Activated T-cell treated with anti-CD3 and anti-CD28 coated beads for 4 hours (primary cell): ENCODE results near the gene KCND3.

Source experiments
- DNase-seq: peaks from one replicate; pipeline ENCODE4 v3.0.0-alpha.2; 2020

The KCND3 gene

DNA sequence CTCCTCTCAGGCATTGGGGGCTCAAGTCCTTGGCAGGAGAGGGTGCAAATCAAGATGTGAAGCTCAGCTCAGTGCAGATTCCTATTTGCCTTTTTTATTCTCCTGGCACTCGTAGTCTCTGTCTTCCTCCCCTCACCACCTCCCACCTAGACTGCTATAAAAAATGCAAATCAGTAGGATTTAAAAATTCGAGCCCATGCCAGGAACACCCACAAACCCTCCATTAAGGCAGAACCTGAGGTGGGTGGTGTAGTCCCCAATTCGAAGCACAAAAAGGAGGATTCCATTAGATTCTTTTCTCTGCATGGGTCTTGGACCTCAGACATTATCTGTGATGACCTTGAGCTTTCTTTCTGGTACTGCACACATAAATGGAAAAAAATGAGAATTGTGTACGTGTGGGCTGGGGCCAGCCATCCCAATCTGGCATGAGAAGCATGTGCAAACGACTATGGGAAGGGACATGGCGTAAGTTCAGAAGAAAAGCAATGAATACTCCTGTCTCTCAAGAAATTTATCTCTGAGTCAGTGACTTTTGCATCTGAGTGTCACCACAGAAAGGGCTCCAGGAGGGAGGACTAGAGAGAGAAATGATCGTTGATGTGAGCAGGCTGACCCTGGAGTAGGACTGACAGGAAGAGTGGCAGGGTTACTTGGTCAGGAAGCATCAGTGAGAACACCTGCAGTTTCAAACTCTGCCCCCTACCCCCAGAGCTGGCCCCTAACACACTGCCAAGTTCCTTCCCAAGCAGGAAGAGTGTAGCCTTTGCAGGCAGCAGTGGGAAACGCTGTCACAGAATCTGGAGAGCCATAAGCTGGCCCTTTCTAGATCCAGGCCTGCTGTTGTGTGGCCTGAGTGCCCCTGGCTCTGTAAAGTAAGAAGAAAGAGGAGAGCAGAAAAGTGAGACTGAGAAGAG, 252.0 kb downstream of the KCND3 start:
- DNase-seq, result no peak

GRCh38 chr1:111736548-111737215, 252.8 kb downstream of the KCND3 start:
- DNase-seq, result no peak

DNA sequence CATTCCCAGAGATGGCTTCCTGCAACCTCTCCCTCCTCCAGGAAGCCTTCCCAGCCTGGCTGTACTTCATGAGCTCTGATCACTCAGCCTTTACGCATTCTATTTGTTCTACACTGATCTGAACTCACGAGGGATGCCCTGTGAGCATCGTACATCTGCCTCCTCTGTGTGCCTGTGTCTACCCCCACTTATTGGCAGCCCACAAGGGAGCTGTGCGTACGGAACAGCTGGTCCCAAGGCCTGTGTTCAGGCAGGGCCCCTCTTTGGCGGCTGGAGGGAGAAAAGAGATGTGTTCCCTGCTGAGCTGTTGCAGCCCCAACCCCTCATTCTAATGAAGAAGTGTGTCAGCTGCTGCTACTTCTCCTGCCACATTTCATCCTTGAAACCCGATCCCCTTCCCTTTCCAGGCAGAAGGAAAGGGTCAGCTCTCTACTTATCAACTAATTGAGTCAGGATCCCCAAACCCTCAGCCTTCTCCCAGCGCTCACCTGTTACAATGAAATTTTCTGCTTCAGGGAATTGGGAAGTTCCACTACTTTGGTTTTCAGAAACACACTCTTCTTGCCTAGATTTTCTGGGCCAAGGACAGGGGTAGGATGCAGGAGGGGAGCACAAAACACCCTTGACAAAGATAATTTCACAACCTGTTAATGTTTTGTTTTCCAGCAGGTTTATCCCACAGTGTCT, 253.5 kb downstream of the KCND3 start:
- DNase-seq, result no peak

GRCh38 chr1:111735321-111735720, 254.1 kb downstream of the KCND3 start:
- no peak for DNase-seq

DNA sequence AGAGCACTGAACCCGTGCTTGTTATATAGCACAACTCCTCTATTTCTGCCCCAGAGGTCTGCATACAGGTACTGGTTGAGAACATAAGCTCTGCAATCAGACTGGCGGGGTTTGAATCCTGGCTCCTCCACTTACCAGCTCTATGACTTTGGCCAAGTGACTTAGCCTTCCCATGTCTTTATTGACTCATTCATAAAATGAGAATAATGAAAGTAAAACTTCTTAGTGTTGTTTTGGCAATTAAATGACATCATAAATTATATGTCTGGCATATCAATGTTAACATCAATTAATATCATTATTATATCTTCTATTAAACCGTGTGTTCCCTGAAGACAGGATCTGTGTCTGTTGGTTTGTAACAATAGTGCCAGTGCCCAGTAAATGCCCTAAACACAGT, 254.6 kb downstream of the KCND3 start:
- DNase-seq, result no peak

DNA sequence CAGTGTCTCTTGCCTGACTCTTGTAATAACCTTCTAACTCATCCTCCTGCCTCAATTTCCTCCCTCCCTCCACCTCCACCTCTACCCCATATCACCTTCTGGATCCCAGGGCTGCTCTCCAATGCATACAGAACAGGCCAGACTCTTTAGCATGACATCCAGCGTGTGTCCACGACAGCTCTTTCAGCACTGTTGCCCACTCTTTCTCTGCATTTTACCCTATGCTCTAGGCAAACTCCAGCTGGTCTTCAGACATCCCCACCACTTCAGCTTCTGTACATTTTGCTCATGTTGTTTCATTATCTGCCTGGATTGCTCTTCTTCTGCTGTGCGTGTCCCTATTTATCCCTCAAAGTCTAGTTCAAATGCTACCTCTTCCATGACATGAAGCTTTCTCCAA, 255.0 kb downstream of the KCND3 start:
- no peak for DNase-seq

- no peak for DNase-seq
Measured at GRCh38 chr1:111733992-111734341, 255.5 kb downstream of the KCND3 start.

DNA sequence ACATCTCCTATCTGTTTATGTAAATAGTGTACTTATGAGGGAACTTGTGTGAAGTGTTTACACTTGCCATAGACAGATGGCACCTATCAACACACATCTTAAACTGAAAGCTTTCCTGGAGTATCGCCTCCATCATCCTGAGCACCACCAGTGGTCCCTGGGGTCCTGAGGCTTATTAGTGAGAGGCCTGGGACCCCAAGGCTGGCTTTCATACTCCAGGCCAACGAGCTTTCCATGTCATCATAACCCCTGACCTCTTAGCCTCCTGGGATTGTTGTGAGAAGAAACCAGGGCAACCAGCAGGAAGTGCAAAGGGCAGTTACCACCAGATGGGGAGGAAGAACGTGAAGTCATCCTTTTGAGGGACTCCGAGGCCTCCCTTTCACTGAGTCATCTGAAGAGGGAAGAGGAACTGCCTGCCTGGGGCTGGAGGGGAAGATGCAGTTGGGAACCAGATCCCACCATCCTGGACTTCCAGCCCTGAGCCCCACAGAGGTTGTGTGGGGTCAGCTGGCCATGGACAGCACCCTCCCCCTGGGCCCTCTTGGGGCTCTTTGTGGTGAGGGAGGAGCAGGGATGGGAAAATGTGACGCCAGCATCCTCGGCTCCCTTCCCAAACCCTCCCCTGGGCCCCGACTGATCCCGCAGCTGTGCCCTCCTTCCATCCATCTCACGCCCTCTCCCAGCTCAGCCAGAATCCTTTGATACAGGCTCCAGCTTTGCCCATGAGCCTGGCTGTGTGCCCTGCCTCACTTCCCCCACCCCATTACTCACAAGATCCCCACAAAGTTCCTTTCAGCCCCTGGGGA, 256.1 kb downstream of the KCND3 start:
- no peak for DNase-seq

GRCh38 chr1:111732718-111733117, 256.8 kb downstream of the KCND3 start:
- DNase-seq, result no peak

- no peak for DNase-seq
Measured at GRCh38 chr1:111731956-111732355, 257.5 kb downstream of the KCND3 start.

DNA sequence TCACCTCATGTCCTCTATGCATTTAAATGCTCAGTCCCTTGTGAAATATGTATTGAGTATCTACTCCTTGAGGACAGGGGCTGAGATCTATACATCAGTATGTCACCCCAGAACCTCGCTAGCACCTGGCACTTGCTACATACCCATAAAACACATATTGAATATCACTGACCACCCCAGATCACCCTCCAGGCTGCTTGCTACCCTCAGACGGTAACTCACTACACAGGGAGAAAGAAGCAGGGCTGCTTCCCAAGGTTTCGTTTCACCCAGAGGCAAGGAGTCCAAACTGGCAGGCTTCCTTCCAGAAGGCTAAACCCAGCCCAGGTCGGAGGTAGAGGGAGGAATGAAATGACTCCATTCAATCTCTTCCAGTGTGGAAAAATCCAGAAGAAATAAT, 258.8 kb downstream of the KCND3 start:
- DNase-seq, result no peak

DNA sequence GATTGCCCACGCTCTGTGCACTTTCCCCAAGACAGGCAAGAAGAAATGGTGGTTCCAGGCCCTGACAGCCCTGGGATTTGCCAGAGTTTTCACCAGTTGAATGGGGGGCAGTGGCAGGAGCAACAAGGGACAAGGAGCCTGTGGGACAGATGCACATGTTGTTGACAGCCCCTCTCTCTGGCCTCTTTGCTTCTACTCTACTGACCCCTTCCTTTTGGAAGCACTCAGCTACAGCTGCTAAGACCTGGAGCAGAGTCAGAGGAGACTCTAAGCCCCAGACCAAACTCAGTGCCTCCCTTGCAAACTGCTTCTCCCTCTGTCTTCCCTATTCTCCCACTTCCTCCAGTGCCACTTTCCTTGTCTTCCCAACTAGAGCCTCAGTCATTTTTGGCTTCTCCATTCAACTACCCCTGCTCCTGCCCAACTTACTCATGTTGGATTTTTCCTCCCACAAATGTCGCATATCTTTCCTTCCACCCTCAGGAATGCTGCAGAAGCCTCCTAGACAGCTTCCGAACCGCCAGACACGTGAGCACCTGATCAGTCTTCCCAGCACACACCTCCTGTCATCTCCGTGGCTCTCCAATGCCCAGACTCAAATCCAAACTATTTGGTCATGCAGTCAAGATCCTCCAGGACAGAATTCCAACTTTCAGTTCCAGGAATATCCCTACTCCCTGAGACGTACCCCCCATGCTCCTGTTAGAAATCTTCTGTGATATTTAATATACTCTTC, 259.4 kb downstream of the KCND3 start:
- no peak for DNase-seq

GRCh38 chr1:111729271-111729921, 260.1 kb downstream of the KCND3 start:
- DNase-seq, result no peak

GRCh38 chr1:111727056-111727455, 262.4 kb downstream of the KCND3 start:
- DNase-seq, result no peak

DNA sequence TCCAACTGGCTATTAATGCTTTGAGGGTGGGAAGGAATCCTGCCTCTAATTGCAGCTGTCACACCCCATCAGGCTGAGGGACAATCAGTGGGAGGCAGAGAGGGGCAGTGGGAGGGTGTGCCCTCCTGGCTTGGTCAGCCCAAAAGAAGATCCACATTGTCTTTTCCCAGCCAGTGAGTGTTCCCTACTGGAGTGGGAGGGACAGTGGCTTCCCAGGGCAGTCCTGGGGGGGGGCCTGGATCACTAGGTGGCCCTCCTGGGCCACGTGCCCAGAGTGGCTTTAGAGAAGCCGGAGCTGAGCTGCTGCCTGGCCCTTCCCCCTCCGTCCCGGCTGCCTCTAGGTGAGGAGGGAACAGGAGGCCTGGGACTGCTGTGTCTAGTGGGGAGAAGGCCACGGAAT, 264.3 kb downstream of the KCND3 start:
- DNase-seq, result no peak

DNA sequence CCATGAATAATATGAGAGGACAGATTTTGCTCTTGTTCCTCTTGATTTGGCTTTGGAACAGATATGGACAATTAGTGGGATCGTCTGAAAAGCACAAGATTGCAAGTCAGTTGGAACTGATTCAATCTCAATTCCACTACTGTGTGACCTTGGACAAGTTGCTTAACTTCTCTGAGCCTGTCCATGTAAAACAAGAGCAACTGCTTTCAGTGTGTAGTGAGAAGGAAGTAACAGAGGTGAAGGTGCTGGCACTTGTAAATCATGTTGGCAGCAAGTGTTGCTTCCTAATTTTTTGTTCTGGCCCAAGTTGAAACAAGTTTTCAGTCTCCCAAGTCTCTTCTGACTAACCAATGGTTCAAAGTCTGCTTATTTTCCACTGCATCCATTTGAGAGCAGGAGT, 265.6 kb downstream of the KCND3 start:
- no peak for DNase-seq

- no peak for DNase-seq
Measured at GRCh38 chr1:111723091-111723806, 266.2 kb downstream of the KCND3 start.

DNA sequence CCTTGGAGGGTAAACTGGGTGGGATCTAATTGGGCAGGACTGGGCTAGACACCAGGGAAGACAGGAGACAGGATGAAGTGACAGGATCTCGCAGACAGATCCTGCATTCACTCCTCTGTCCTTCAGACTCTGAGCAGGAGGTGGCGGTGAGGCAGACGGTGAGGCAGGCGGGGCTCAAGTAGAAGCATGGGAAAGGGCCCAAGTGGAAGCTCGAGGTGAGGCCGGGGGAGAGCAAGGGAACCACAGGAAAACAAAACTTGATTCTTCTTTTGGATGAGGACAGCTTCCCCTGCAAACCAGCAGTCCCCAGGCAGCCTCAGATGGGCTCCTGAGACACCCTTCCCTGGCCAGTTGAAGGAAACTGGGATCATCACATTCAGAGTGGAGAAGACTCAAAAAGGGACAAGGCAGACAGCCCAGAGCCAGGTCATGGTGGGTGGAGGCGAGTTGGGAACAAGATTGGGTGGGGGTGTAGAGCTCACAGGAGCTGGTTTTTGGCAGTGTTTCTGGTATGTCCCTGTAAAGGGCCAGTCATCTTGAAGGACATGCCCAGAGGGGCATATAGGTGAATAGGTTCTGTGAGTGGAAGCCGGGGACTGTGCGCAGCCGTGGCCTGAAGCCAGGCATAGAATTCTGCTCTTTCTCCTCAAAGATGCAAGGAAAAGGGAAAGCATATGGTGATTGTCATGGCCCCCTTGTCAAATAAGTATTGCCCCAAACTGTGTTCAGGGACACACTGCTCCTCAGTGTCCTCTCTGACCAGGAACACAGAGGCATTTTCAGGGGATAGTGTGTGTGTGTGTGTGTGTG, 268.3 kb downstream of the KCND3 start:
- DNase-seq, result no peak
